ENCODE results near the gene HPGD. TPM values are rescaled to one million over a fixed set of nuclear protein-coding genes. Genes with fewer than 3 reads are reported as not detected.

Gene HPGD
- total and polyA plus RNA-seq, 2 of the 4 experiments (the other 2 are of a cell fraction): not detected

DNA sequence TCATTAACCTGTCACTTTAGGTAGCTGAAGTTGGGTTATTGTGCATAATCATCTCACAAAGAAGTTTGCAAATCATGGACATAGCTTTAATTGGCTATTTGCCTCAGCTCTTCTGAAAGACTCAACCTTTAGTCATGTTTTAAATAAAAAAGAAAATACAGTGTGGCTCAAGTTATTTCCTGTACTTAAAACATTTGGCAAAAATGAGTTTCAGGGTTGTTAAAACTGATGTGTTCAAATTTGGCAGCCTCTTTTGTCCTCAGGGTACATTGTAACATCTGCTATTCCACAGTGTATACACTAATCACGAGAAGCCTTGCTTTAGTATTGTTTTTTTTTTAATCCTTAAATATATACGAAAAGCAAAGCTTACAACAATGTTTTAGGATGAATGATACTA is 31.5 kb upstream of the HPGD start:
- Histone ChIP-seq H3K4me2 (ENCODE audit: low read depth, low read length) (no peak overlapping the region), H3K4me3 (ENCODE audit: insufficient read depth, low read depth, low read length) (no peak overlapping the region), H3K4ac (ENCODE audit: low read depth, low read length) (no peak overlapping the region), H2BK5ac (ENCODE audit: low read depth, low read length, poor library complexity, severe bottlenecking) (no peak overlapping the region), H2AK5ac (ENCODE audit: low read depth, low read length) (no peak overlapping the region), H2BK15ac (ENCODE audit: low read depth, low read length) (no peak overlapping the region), H4K20me1 (ENCODE audit: insufficient read depth, low read length) (no peaks in the 10 kb centered on the region), H3K9me3 (ENCODE audit: control insufficient read depth, insufficient read depth, low read length) (peaks cover 4% of the 10 kb centered on the region; the same call in 1 of the 2 replicates), H3K14ac (replicated peaks; ENCODE audit: low read depth, low read length) (no peak overlapping the region), H2AFZ (replicated peaks; ENCODE audit: low read length, poor library complexity) (no peak overlapping the region), H3K27ac (ENCODE audit: insufficient read depth, low read length) (no peak overlapping the region), H3K79me1 (ENCODE audit: low read depth in 1 of 2, low read length in 2 of 2) (no peaks in the 10 kb centered on the region), H2BK120ac (ENCODE audit: low read depth, low read length) (no peak overlapping the region), H4K8ac (ENCODE audit: low read depth in 2 of 2, low read length in 2 of 2) (no peak overlapping the region), H3K27me3 (ENCODE audit: control insufficient read depth, insufficient read depth, low read length) (no peaks in the 10 kb centered on the region), H2BK20ac (ENCODE audit: low read depth, low read length) (no peak overlapping the region), H3K9ac (ENCODE audit: low read depth, low read length) (no peak overlapping the region), H3K9me1 (ENCODE audit: insufficient read depth, low read length) (no peaks in the 10 kb centered on the region), H3K4me1 (ENCODE audit: control insufficient read depth, insufficient read depth, low read length) (no peaks in the 10 kb centered on the region), H2AK9ac (replicated peaks; ENCODE audit: low read depth, low read length, poor library complexity) (no peak overlapping the region), H3K18ac (ENCODE audit: low read depth, low read length) (no peak overlapping the region), H3K56ac (ENCODE audit: extremely low read depth, insufficient read depth, low read length) (no peak overlapping the region), H4K91ac (ENCODE audit: insufficient read depth, low read depth, low read length) (no peak overlapping the region), H3K36me3 (ENCODE audit: control insufficient read depth, insufficient read depth, low read length) (no peaks in the 10 kb centered on the region), H4K5ac (ENCODE audit: low read depth, low read length) (no peak overlapping the region), H3K23ac (ENCODE audit: low read depth, low read length) (no peak overlapping the region)
- BruUV-seq (replicated peaks): no TSS peak
- no CpG with 5 or more reads among the region's 2 CpGs for WGBS, 2 experiments (ENCODE audit: extremely low coverage in 2 of 2, insufficient read length in 1 of 2)
- no peak for DNase-seq
- ChIA-PET POLR2A (ENCODE audit: unreplicated experiment) (no interaction called here), CTCF (no interaction called here)
- TF ChIP-seq RCOR1 (IDR thresholded peaks at IDR 0.05; ENCODE audit: insufficient replicate concordance, low read length): no peak
- TF ChIP-seq RFX5 (IDR thresholded peaks at IDR 0.05; ENCODE audit: low read depth, low read length): no peak
- TF ChIP-seq, protein P1, sequence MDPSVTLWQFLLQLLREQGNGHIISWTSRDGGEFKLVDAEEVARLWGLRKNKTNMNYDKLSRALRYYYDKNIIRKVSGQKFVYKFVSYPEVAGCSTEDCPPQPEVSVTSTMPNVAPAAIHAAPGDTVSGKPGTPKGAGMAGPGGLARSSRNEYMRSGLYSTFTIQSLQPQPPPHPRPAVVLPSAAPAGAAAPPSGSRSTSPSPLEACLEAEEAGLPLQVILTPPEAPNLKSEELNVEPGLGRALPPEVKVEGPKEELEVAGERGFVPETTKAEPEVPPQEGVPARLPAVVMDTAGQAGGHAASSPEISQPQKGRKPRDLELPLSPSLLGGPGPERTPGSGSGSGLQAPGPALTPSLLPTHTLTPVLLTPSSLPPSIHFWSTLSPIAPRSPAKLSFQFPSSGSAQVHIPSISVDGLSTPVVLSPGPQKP (IDR thresholded peaks at IDR 0.05; ENCODE audit: borderline replicate concordance, low read depth, low read length): no peak
- TF ChIP-seq POLR2A (IDR thresholded peaks at IDR 0.05; ENCODE audit: low read depth, low read length): no peak
- TF ChIP-seq, protein P2, sequence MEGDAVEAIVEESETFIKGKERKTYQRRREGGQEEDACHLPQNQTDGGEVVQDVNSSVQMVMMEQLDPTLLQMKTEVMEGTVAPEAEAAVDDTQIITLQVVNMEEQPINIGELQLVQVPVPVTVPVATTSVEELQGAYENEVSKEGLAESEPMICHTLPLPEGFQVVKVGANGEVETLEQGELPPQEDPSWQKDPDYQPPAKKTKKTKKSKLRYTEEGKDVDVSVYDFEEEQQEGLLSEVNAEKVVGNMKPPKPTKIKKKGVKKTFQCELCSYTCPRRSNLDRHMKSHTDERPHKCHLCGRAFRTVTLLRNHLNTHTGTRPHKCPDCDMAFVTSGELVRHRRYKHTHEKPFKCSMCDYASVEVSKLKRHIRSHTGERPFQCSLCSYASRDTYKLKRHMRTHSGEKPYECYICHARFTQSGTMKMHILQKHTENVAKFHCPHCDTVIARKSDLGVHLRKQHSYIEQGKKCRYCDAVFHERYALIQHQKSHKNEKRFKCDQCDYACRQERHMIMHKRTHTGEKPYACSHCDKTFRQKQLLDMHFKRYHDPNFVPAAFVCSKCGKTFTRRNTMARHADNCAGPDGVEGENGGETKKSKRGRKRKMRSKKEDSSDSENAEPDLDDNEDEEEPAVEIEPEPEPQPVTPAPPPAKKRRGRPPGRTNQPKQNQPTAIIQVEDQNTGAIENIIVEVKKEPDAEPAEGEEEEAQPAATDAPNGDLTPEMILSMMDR (conservative IDR thresholded peaks at IDR 0.05; ENCODE audit: low read depth, low read length): no peak
- TF ChIP-seq MAZ (IDR thresholded peaks at IDR 0.05; ENCODE audit: borderline replicate concordance, low read depth, low read length): no peak
- no peak for TF ChIP-seq BHLHE40 (IDR thresholded peaks at IDR 0.05; ENCODE audit: low read depth, low read length)
- TF ChIP-seq CHD1 (IDR thresholded peaks at IDR 0.05; ENCODE audit: low read depth, low read length): no peak
- TF ChIP-seq MAFK (IDR thresholded peaks at IDR 0.05; ENCODE audit: low read depth, low read length): no peak
- dilution Hi-C loops (cut with HindIII; ENCODE audit: low sequenced_read_pairs, unreplicated experiment): no loop called here
- no peak for ATAC-seq (ENCODE audit: low read depth)
- intact Hi-C loops (cut with micrococcal nuclease): no loop called here
- in situ Hi-C loops (cut with MboI; ENCODE audit: low sequenced_read_pairs): no loop called here
